Upper lobe of left lung (tissue), 4 donors: ENCODE results near the gene HABP2.

ENCODE experiments used
- POLR2A ChIP-seq, 4 donors: fragments of 450-650 bp; IDR thresholded peaks; one replicate each; pipeline ENCODE4 v1.5.1; 2016 to 2017; ENCODE audit warnings: antibody characterized with exemption in 4 of 4, mild to moderate bottlenecking in 2 of 4
- POLR2AphosphoS5 ChIP-seq, 2 donors: sonication (generic); formaldehyde crosslinking; IDR thresholded peaks; one replicate each; pipeline ENCODE4 v1.5.1; 2017; ENCODE audit warnings: antibody characterized with exemption in 2 of 2
- TF ChIP-seq, protein P1 (sequence below), 6 experiments: fragments of 450-650 bp in 4 of 6; fragments of 200-600 bp in 2 of 6; sonication (generic) in 2 of 6; IDR thresholded peaks; one replicate each; pipeline ENCODE4 v1.5.1; 2016 to 2019; ENCODE audit warnings: antibody characterized with exemption in 6 of 6

DNA sequence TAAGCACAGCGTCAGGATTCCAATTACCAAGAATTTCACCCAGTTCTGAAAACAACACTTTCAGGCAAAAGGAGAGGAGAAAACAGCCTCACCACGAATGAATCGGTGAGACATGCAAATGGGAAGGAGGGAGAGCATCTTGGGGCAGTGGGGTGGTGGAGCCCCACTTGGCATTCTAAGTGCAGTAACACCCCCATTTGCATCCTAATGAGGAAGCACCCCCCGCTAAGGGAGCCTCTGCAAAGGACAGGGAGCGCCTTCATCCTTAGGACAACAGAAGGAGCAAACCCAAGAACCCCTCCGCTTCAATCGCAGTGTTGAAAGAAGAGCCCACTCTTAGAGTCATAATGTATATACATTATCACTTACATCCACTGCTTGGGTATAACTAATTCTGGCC, 64.2 kb downstream of the HABP2 start:
- TF ChIP-seq, protein P1, sequence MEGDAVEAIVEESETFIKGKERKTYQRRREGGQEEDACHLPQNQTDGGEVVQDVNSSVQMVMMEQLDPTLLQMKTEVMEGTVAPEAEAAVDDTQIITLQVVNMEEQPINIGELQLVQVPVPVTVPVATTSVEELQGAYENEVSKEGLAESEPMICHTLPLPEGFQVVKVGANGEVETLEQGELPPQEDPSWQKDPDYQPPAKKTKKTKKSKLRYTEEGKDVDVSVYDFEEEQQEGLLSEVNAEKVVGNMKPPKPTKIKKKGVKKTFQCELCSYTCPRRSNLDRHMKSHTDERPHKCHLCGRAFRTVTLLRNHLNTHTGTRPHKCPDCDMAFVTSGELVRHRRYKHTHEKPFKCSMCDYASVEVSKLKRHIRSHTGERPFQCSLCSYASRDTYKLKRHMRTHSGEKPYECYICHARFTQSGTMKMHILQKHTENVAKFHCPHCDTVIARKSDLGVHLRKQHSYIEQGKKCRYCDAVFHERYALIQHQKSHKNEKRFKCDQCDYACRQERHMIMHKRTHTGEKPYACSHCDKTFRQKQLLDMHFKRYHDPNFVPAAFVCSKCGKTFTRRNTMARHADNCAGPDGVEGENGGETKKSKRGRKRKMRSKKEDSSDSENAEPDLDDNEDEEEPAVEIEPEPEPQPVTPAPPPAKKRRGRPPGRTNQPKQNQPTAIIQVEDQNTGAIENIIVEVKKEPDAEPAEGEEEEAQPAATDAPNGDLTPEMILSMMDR (IDR thresholded peaks at IDR 0.05): no peak
- no peak for TF ChIP-seq POLR2A (IDR thresholded peaks at IDR 0.05)
- TF ChIP-seq POLR2AphosphoS5 (IDR thresholded peaks at IDR 0.05): no peak
